Measurements from ENCODE around the gene CLDN15. TPM values are rescaled to one million over a fixed set of nuclear protein-coding genes. Genes with fewer than 3 reads are reported as not detected.

CLDN15 gene
- total RNA-seq, 1 experiment from 2014 or later: 9.7 TPM

DNA sequence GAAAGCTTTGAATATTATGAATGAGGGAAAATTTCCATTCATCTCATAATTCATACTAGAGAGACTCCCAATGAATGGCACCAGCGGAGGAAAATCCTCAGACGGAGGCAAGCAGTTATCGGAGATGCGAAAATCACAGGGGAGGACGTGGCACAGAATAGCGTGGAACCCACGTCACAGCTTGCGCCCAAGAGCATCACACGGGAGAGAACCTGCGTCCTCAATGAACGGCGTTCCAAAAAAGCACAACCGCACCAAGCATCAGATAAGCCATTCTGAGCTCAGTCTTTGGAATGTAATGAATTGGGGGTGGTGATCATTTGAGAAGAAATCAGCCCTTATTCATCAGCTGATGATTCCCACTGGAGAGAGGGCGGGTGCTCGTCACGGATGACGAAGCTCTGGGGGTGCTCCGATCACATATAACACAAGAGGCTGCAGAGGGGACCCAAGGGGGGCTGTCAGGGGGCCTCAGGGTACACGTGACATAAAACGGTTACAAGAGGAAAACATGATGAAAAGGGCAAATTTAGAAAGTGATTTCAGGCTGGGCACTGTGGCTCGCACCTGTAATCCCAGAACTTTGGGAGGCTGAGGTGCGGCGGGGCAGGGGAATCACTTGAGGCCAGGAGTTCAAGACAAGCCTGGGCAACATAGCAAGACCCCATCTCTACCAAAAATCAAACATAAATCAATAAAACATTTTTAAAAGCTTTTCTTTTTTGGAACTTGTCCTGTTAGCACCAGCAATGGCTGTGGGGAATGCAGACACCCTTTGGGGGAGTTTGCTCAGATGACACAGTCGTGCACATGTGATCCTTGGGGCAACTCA, 41.1 kb upstream of the CLDN15 start:
- H2BK12ac ChIP-seq (ENCODE audit: insufficient read length, low read depth, low read length): no peak overlapping the region
- H3K27ac ChIP-seq (ENCODE audit: insufficient read length, low read depth, low read length): no peak overlapping the region

More for the DNA sequence above, 41.1 kb upstream of the CLDN15 start:
- Histone ChIP-seq H3K14ac (ENCODE audit: insufficient read depth, low read length) (no peak overlapping the region), H2BK20ac (ENCODE audit: low read depth, low read length, poor library complexity, severe bottlenecking) (no peak overlapping the region), H4K5ac (ENCODE audit: insufficient read length, low read depth, low read length) (no peak overlapping the region), H4K91ac (ENCODE audit: insufficient read length, low read depth, low read length) (no peak overlapping the region), H3K79me1 (ENCODE audit: insufficient read depth, low read depth, low read length, poor library complexity, severe bottlenecking) (no peaks in the 10 kb centered on the region), H3K27me3 (ENCODE audit: insufficient read depth, low read length) (no peaks in the 10 kb centered on the region), H4K20me1 (ENCODE audit: control insufficient read depth, insufficient read depth, insufficient read length) (no peaks in the 10 kb centered on the region), H3K79me2 (ENCODE audit: insufficient read depth, low read length) (no peaks in the 10 kb centered on the region), H4K8ac (replicated peaks; ENCODE audit: insufficient read length, low read depth, low read length) (no peak overlapping the region), H3K4ac (ENCODE audit: low read depth, low read length) (no peak overlapping the region), H2AFZ (ENCODE audit: low read length) (no peak overlapping the region), H3K56ac (ENCODE audit: insufficient read length, low read depth, low read length) (no peak overlapping the region), H3T11ph (ENCODE audit: low read length) (no peak overlapping the region), H3K9me3 (ENCODE audit: control insufficient read depth, low read depth, low read length) (no peaks in the 10 kb centered on the region), H2BK15ac (ENCODE audit: low read depth, low read length) (no peak overlapping the region), H2BK5ac (ENCODE audit: insufficient read length, low read length) (no peak overlapping the region), H3K23me2 (ENCODE audit: insufficient read length, low read depth, low read length, poor library complexity, severe bottlenecking) (no peaks in the 10 kb centered on the region), H2BK120ac (ENCODE audit: low read depth, low read length, poor library complexity, severe bottlenecking) (no peak overlapping the region), H3K18ac (ENCODE audit: insufficient read length, low read depth, low read length) (no peak overlapping the region), H2AK5ac (ENCODE audit: insufficient read length, low read length) (no peak overlapping the region), H3K4me1 (ENCODE audit: insufficient read depth, low read length) (no peaks in the 10 kb centered on the region), H3K23ac (ENCODE audit: insufficient read length, low read depth, low read length) (no peak overlapping the region), H3K9ac (ENCODE audit: extremely low read depth, insufficient read length, low read length) (no peak overlapping the region), H3K4me2 (ENCODE audit: insufficient read depth, insufficient read length, low read length) (no peak overlapping the region)
- Mint-ChIP-seq H3K36me3 (ENCODE audit: insufficient read depth in 1 of 3, low read depth in 3 of 3) (peaks cover 0 to 3% (median 2%) of the 10 kb centered on the region in 3 experiments; a peak in 3 of 7 replicates), H3K27ac (peak overlapping the region in 1 of 3 experiments; percentile 74; a peak in 2 of 7 replicates), H3K4me3 (no peak overlapping the region; a peak in 1 of 5 replicates), H3K9me3 (peaks cover 2 to 6% of the 10 kb centered on the region in 2 experiments; a peak in 3 of 5 replicates), H3K27me3 (ENCODE audit: low read depth) (no peaks in the 10 kb centered on the region; the same call in 1 of the 2 replicates), H3K4me1 (peaks cover 4 to 5% of the 10 kb centered on the region in 2 experiments)
- TF ChIP-seq, protein P1, sequence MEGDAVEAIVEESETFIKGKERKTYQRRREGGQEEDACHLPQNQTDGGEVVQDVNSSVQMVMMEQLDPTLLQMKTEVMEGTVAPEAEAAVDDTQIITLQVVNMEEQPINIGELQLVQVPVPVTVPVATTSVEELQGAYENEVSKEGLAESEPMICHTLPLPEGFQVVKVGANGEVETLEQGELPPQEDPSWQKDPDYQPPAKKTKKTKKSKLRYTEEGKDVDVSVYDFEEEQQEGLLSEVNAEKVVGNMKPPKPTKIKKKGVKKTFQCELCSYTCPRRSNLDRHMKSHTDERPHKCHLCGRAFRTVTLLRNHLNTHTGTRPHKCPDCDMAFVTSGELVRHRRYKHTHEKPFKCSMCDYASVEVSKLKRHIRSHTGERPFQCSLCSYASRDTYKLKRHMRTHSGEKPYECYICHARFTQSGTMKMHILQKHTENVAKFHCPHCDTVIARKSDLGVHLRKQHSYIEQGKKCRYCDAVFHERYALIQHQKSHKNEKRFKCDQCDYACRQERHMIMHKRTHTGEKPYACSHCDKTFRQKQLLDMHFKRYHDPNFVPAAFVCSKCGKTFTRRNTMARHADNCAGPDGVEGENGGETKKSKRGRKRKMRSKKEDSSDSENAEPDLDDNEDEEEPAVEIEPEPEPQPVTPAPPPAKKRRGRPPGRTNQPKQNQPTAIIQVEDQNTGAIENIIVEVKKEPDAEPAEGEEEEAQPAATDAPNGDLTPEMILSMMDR (conservative IDR thresholded peaks at IDR 0.05): no peak
- WGBS (ENCODE audit: extremely low coverage, insufficient read length, low lambda C conversion rate): no CpG with 5 or more reads among the region's 24 CpGs
- DNase-seq: no peak

Measured in H9 (cell line).